H1 (cell line): ENCODE measurements around the gene ZW10. TPM values are rescaled to one million over a fixed set of nuclear protein-coding genes. Genes with fewer than 3 reads are reported as not detected.
"Not testable (repeated sequence)": the region's sequence is repeated elsewhere in the genome, so short reads cannot be mapped to it uniquely, and the experiment has no call there.

ENCODE experiments used
- CTCF ChIA-PET: fragments of 300-600 bp; sonication (Branson Sonifier 250); formaldehyde crosslinking; loops from one replicate; lab custom pipeline; 2021; ENCODE audit not compliant: partially characterized antibody; lab: Charles Lee
- POLR2A ChIA-PET: fragments of 300-600 bp; sonication (Branson Sonifier 250); formaldehyde crosslinking; loops from one replicate; lab custom pipeline; 2021; ENCODE audit warnings: inconsistent platforms; ENCODE audit not compliant: partially characterized antibody; lab: Charles Lee
- DNase-seq, 2 experiments: peaks; one replicate each; pipeline versions ENCODE4 v3.0.0 to v3.0.0-alpha.2; 2010 to 2022; ENCODE audit warnings: low spot score in 2 of 2, low read depth in 1 of 2, mixed read lengths in 1 of 2
- FAIRE-seq: peaks from 2 replicates; lab custom pipeline; 2011; peaks lifted over from hg19 to GRCh38; lab: Jason Lieb, UNC
- H2AFZ ChIP-seq: 2 replicates; pipeline ENCODE4 v1.8.1; 2012; ENCODE audit warnings: low read length, inconsistent platforms
- H2AK5ac ChIP-seq: 2 replicates; pipeline ENCODE4 v1.6.1; 2013; ENCODE audit warnings: low read depth, low read length
- H2BK120ac ChIP-seq: replicated peaks from 2 replicates; pipeline ENCODE3; 2013; ENCODE audit warnings: low read depth, low read length, inconsistent platforms
- H2BK12ac ChIP-seq: 2 replicates; pipeline ENCODE4 v1.6.1; 2013; ENCODE audit warnings: low read depth, low read length
- H2BK15ac ChIP-seq: 2 replicates; pipeline ENCODE4 v1.6.1; 2013; ENCODE audit warnings: low read length
- H2BK20ac ChIP-seq: 2 replicates; pipeline ENCODE4 v1.6.1; 2013; ENCODE audit warnings: low read length
- H2BK5ac ChIP-seq: 2 replicates; pipeline ENCODE4 v1.6.1; 2013; ENCODE audit warnings: low read depth, low read length
- H3K14ac ChIP-seq: 2 replicates; pipeline ENCODE4 v1.6.1; 2013; ENCODE audit warnings: inconsistent platforms; ENCODE audit not compliant: insufficient read length
- H3K18ac ChIP-seq: 2 replicates; pipeline ENCODE4 v1.6.1; 2013; ENCODE audit warnings: low read length; ENCODE audit errors: extremely low read depth
- H3K23ac ChIP-seq: 2 replicates; pipeline ENCODE4 v1.6.1; 2013; ENCODE audit warnings: inconsistent platforms; ENCODE audit not compliant: insufficient read length
- H3K23me2 ChIP-seq: 2 replicates; pipeline ENCODE4 v1.6.1; 2013; ENCODE audit warnings: low read depth, low read length
- H3K27ac ChIP-seq: 2 replicates; pipeline ENCODE4 v1.6.1; 2011; ENCODE audit warnings: low read depth, low read length, inconsistent platforms
- H3K27me3 ChIP-seq, 4 experiments: replicated peaks in 1 of 4; 1 replicate in 1 of 4; 2 replicates in 3 of 4; pipeline versions ENCODE4 v1.6.1 to v1.8.1; 2011 to 2013; ENCODE audit warnings: low read length in 3 of 4, mild to moderate bottlenecking in 3 of 4, inconsistent platforms in 2 of 4, mixed read lengths in 2 of 4, moderate library complexity in 1 of 4; ENCODE audit not compliant: control insufficient read depth in 3 of 4, insufficient read depth in 3 of 4; ENCODE audit errors: extremely low read depth in 1 of 4
- H3K36me3 ChIP-seq, 4 experiments: 2 replicates each; pipeline versions ENCODE4 v1.6.1 to v1.8.1; 2011 to 2013; ENCODE audit warnings: mild to moderate bottlenecking in 4 of 4, low read length in 3 of 4, moderate library complexity in 2 of 4, control low read depth in 1 of 4, inconsistent platforms in 1 of 4; ENCODE audit not compliant: insufficient read depth in 4 of 4, control insufficient read depth in 2 of 4
- H3K4ac ChIP-seq: replicated peaks from 2 replicates; pipeline ENCODE3; 2013; ENCODE audit warnings: low read length, low read depth, mixed read lengths, inconsistent platforms; ENCODE audit not compliant: insufficient read length
- H3K4me1 ChIP-seq, 4 experiments: replicated peaks in 1 of 4; 1 replicate in 1 of 4; 2 replicates in 3 of 4; pipeline versions ENCODE4 v1.6.1 to v1.8.1; 2011 to 2013; ENCODE audit warnings: low read length in 3 of 4, inconsistent platforms in 2 of 4, mixed read lengths in 1 of 4; ENCODE audit not compliant: insufficient read depth in 4 of 4, control insufficient read depth in 3 of 4
- H3K4me2 ChIP-seq, 2 experiments: 2 replicates each; pipeline versions ENCODE4 v1.6.1 to v1.8.1; 2011 to 2013; ENCODE audit warnings: low read depth in 2 of 2, low read length in 2 of 2, control low read depth in 1 of 2, inconsistent platforms in 1 of 2, mild to moderate bottlenecking in 1 of 2; ENCODE audit not compliant: insufficient read depth in 1 of 2
- H3K4me3 ChIP-seq, 4 experiments: fragments of 200-600, 300-600 bp in 1 of 4; sonication (generic), shearing (Covaris generic), sonication (Bioruptor Twin) in 1 of 4; 2 replicates each; pipeline versions ENCODE4 v1.5.1 to v1.8.1; 2011 to 2016; ENCODE audit warnings: low read length in 4 of 4, low read depth in 3 of 4, control low read depth in 2 of 4, inconsistent platforms in 2 of 4, mild to moderate bottlenecking in 2 of 4, mixed read lengths in 1 of 4, moderate library complexity in 1 of 4; ENCODE audit not compliant: insufficient read depth in 2 of 4; ENCODE audit errors: extremely low read depth in 1 of 4
- H3K56ac ChIP-seq: replicated peaks from 2 replicates; pipeline ENCODE3; 2013; ENCODE audit warnings: low read depth, mild to moderate bottlenecking, mixed read lengths, low read length, inconsistent platforms; ENCODE audit not compliant: insufficient read length
- H3K79me1 ChIP-seq: 2 replicates; pipeline ENCODE4 v1.6.1; 2013; ENCODE audit warnings: low read depth, low read length, control low read depth
- H3K79me2 ChIP-seq, 2 experiments: 2 replicates each; pipeline versions ENCODE4 v1.6.1 to v1.8.1; 2012 to 2013; ENCODE audit warnings: low read length in 2 of 2, mild to moderate bottlenecking in 2 of 2, inconsistent platforms in 1 of 2; ENCODE audit not compliant: insufficient read depth in 2 of 2, control insufficient read depth in 1 of 2
- H3K9ac ChIP-seq, 4 experiments: replicated peaks in 1 of 4; 1 replicate in 1 of 4; 2 replicates in 3 of 4; pipeline versions ENCODE4 v1.6.1 to v1.8.1; 2011 to 2013; ENCODE audit warnings: low read depth in 3 of 4, low read length in 3 of 4, control low read depth in 2 of 4, mild to moderate bottlenecking in 2 of 4, moderate library complexity in 2 of 4, inconsistent platforms in 1 of 4; ENCODE audit errors: extremely low read depth in 1 of 4
- H3K9me3 ChIP-seq, 2 experiments: 2 replicates each; pipeline versions ENCODE4 v1.6.1 to v1.8.1; 2012 to 2013; ENCODE audit warnings: mild to moderate bottlenecking in 2 of 2, moderate library complexity in 2 of 2, control low read depth in 1 of 2, inconsistent platforms in 1 of 2, low read depth in 1 of 2, low read length in 1 of 2, mixed read lengths in 1 of 2; ENCODE audit not compliant: insufficient read depth in 2 of 2
- H4K20me1 ChIP-seq, 2 experiments: replicated peaks in 1 of 2; 2 replicates each; pipeline versions ENCODE3 to v1.8.1; 2011 to 2013; ENCODE audit warnings: inconsistent platforms in 2 of 2, low read length in 2 of 2, mild to moderate bottlenecking in 1 of 2; ENCODE audit not compliant: insufficient read depth in 2 of 2, control insufficient read depth in 1 of 2
- H4K5ac ChIP-seq: 2 replicates; pipeline ENCODE4 v1.6.1; 2013; ENCODE audit warnings: low read length, low read depth, mixed read lengths, inconsistent platforms; ENCODE audit not compliant: insufficient read length
- H4K8ac ChIP-seq: 2 replicates; pipeline ENCODE4 v1.8.0; 2013; ENCODE audit warnings: mild to moderate bottlenecking, moderate library complexity, low read length, inconsistent platforms; ENCODE audit not compliant: insufficient read depth; ENCODE audit errors: extremely low read depth
- H4K91ac ChIP-seq: replicated peaks from 2 replicates; pipeline ENCODE3; 2013; ENCODE audit warnings: low read length, mixed read lengths, inconsistent platforms; ENCODE audit not compliant: insufficient read length
- WGBS, 2 experiments: shearing (Covaris generic) in 1 of 2; methylation state at CpG; one replicate each; pipeline versions ENCODE4 v1.1.6 to v1.1.7; 2013 to 2015; ENCODE audit warnings: low lambda C conversion rate in 2 of 2, mixed read lengths in 2 of 2, inconsistent platforms in 1 of 2, low coverage in 1 of 2, missing lambda C conversion rate in 1 of 2; ENCODE audit not compliant: insufficient replicate concordance in 2 of 2, insufficient coverage in 1 of 2, insufficient read length in 1 of 2; ENCODE audit errors: extremely low coverage in 1 of 2, missing lambda C conversion rate in 1 of 2; 5-methylcytosine and 5-hydroxymethylcytosine counted together
- polyA plus RNA-seq, 7 experiments: library from polyadenylated mRNA; depleted of rRNA in 3 of 7; stranded (reverse) in 5 of 7; unstranded in 2 of 7; fragments of >200 nt in 5 of 7; fragments of 200-250 nt in 2 of 7; gene quantifications; 1 replicate in 5 of 7; 2 replicates in 1 of 7; 4 replicates in 1 of 7; pipeline versions ENCODE4 v1.2.1 to v1.2.3, GENCODE V29; 2011 to 2013; ENCODE audit warnings: missing spikeins in 2 of 7, mixed read lengths in 2 of 7
- total RNA-seq: library from RNA; stranded (reverse); fragmentation: NEBNext Ultra II Directional; extraction: Animal tissue kit (Norgen Biotek cat#: 25700); gene quantifications from 2 replicates; pipeline ENCODE4 v1.2.1, GENCODE V29; 2021

ZW10 gene
- total and polyA plus RNA-seq, 2 of the 8 experiments (the other 6 are each of a cell fraction or from before 2014, with no cell fraction given) = 9.0 to 25.3 TPM

- DNase-seq, H2BK12ac ChIP-seq, H3K79me1 ChIP-seq, H3K23me2 ChIP-seq, POLR2A ChIA-PET, H3K27me3 ChIP-seq, H3K4me2 ChIP-seq, H3K36me3 ChIP-seq, H3K56ac ChIP-seq, H2BK20ac ChIP-seq, H2BK120ac ChIP-seq, H2AK5ac ChIP-seq, H3K9me3 ChIP-seq, H2BK15ac ChIP-seq, H3K79me2 ChIP-seq, H3K14ac ChIP-seq, H3K4me1 ChIP-seq, H4K8ac ChIP-seq, H2BK5ac ChIP-seq, H3K27ac ChIP-seq, H3K4me3 ChIP-seq, H4K20me1 ChIP-seq, H3K18ac ChIP-seq, H3K9ac ChIP-seq, H3K23ac ChIP-seq, FAIRE-seq, H2AFZ ChIP-seq, H4K91ac ChIP-seq, H3K4ac ChIP-seq, H4K5ac ChIP-seq: not testable (repeated sequence)
- 100% methylated on average over 1 of the region's 1 CpG; no CpG with 5 or more reads in 1 of the 2 experiments for WGBS, 2 experiments
- CTCF ChIA-PET = interaction anchor here (1.3 to 1.5 kb wide), 2 partner anchors 27 to 53 kb away, joined by 3 read pairs; no protein-coding TSS in a partner anchor
Observed at GRCh38 chr11:113703551-113703950, 69.9 kb downstream of the ZW10 start.
